SK-N-SH (cell line): ENCODE measurements around the gene TMOD2. TPM values are rescaled to one million over a fixed set of nuclear protein-coding genes. Genes with fewer than 3 reads are reported as not detected.

Experiments used
- CTCF ChIA-PET: fragments of 300-600, 350-600 bp; formaldehyde crosslinking; extraction: SDS; loops from one replicate; lab custom pipeline; 2021; lab: Yijun Ruan, JAX
- POLR2A ChIA-PET: fragments of 350-600 bp; sonication (Branson Sonifier 250); formaldehyde crosslinking; extraction: SDS; loops from one replicate; lab custom pipeline; 2020; ENCODE audit warnings: antibody characterized with exemption, inconsistent platforms; lab: Yijun Ruan, JAX
- DNase-seq: peaks from one replicate; pipeline ENCODE4 v3.0.0; 2012
- H2AFZ ChIP-seq: fragments of 200-600 bp; sonication (generic); 2 replicates; pipeline ENCODE4 v1.8.1; 2016; ENCODE audit warnings: antibody characterized with exemption, mild to moderate bottlenecking, low read depth
- H3F3A ChIP-seq: fragments of 200-600 bp; sonication (generic); replicated peaks from 2 replicates; pipeline ENCODE3; 2016; ENCODE audit warnings: antibody characterized with exemption, mild to moderate bottlenecking; ENCODE audit not compliant: insufficient read depth
- H3K27ac ChIP-seq, 2 experiments: fragments of 200-500 bp in 1 of 2; fragments of 200-600 bp in 1 of 2; sonication (Bioruptor generic) in 1 of 2; sonication (generic), shearing (Covaris generic) in 1 of 2; 2 replicates each; pipeline versions ENCODE4 v1.5.1 to v1.6.1; 2014 to 2016; ENCODE audit warnings: low read depth in 2 of 2, inconsistent platforms in 1 of 2, low read length in 1 of 2, mild to moderate bottlenecking in 1 of 2, mixed read lengths in 1 of 2
- H3K27me3 ChIP-seq: fragments of 200-600 bp; sonication (generic), shearing (Covaris generic); 2 replicates; pipeline ENCODE4 v1.6.1; 2016; ENCODE audit warnings: mixed run types; ENCODE audit not compliant: insufficient read depth
- H3K36me3 ChIP-seq, 2 experiments: fragments of 200-500 bp in 1 of 2; fragments of 200-600 bp in 1 of 2; sonication (Bioruptor generic) in 1 of 2; sonication (generic) in 1 of 2; replicated peaks in 1 of 2; 2 replicates each; pipeline versions ENCODE3 to v1.5.1; 2014 to 2016; ENCODE audit warnings: low read length in 1 of 2, mild to moderate bottlenecking in 1 of 2; ENCODE audit not compliant: insufficient read depth in 2 of 2, control insufficient read depth in 1 of 2
- H3K4me1 ChIP-seq, 2 experiments: fragments of 200-500 bp in 1 of 2; fragments of 200-600 bp in 1 of 2; sonication (Bioruptor generic) in 1 of 2; sonication (generic), shearing (Covaris generic) in 1 of 2; 2 replicates each; pipeline versions ENCODE4 v1.5.1 to v1.6.1; 2014 to 2016; ENCODE audit warnings: low read depth in 1 of 2, low read length in 1 of 2, mixed run types in 1 of 2; ENCODE audit not compliant: insufficient read depth in 2 of 2, control insufficient read depth in 1 of 2
- H3K4me2 ChIP-seq: fragments of 200-600 bp; sonication (generic), shearing (Covaris generic); 2 replicates; pipeline ENCODE4 v1.6.1; 2017; ENCODE audit warnings: mixed run types
- H3K4me3 ChIP-seq, 2 experiments: fragments of 200-500 bp in 1 of 2; fragments of 200-600 bp in 1 of 2; sonication (Bioruptor generic) in 1 of 2; sonication (generic), shearing (Covaris generic) in 1 of 2; 2 replicates each; pipeline versions ENCODE4 v1.5.1 to v1.8.1; 2014 to 2016; ENCODE audit warnings: low read depth in 2 of 2, inconsistent platforms in 1 of 2, low read length in 1 of 2, mild to moderate bottlenecking in 1 of 2, mixed read lengths in 1 of 2, moderate library complexity in 1 of 2
- H3K79me2 ChIP-seq: fragments of 200-600 bp; sonication (generic); 2 replicates; pipeline ENCODE4 v1.8.1; 2017; ENCODE audit warnings: mild to moderate bottlenecking; ENCODE audit not compliant: insufficient read depth
- H3K9ac ChIP-seq: fragments of 200-600 bp; sonication (generic); 2 replicates; pipeline ENCODE4 v1.6.1; 2017; ENCODE audit warnings: mixed run types
- H3K9me2 ChIP-seq: fragments of 200-600 bp; sonication (generic); 2 replicates; pipeline ENCODE4 v1.6.1; 2017; ENCODE audit warnings: mixed run types
- H3K9me3 ChIP-seq: fragments of 200-600 bp; sonication (generic); 2 replicates; pipeline ENCODE4 v1.6.1; 2017; ENCODE audit warnings: mixed run types, mild to moderate bottlenecking, moderate library complexity
- H4K20me1 ChIP-seq: fragments of 200-600 bp; sonication (generic); 2 replicates; pipeline ENCODE4 v1.6.1; 2017; ENCODE audit warnings: mild to moderate bottlenecking, mixed run types; ENCODE audit not compliant: insufficient read depth
- CTCF ChIP-seq: fragments of 200-600 bp; sonication (generic); IDR thresholded peaks from 2 replicates; pipeline ENCODE4 v1.6.1; 2017; ENCODE audit warnings: antibody characterized with exemption, mild to moderate bottlenecking, moderate library complexity
- ELF1 ChIP-seq: IDR thresholded peaks from 2 replicates; pipeline ENCODE4 v1.4.0; 2012
- EP300 ChIP-seq, 2 experiments: IDR thresholded peaks; 2 replicates each; pipeline versions ENCODE4 v1.4.0 to v1.6.1; 2012; ENCODE audit warnings: borderline replicate concordance in 1 of 2, low read depth in 1 of 2, low read length in 1 of 2
- EZH2phosphoT487 ChIP-seq: fragments of 200-600 bp; sonication (generic); IDR thresholded peaks from 2 replicates; pipeline ENCODE4 v1.6.1; 2017; ENCODE audit warnings: low read depth, mixed run types, mild to moderate bottlenecking, antibody characterized with exemption, moderate library complexity, borderline replicate concordance
- FOXJ3 ChIP-seq: sonication (generic); formaldehyde crosslinking; IDR thresholded peaks from 2 replicates; pipeline ENCODE4 v1.5.1; 2020; ENCODE audit warnings: mild to moderate bottlenecking, missing genetic modification reagents
- GABPA ChIP-seq: IDR thresholded peaks from 2 replicates; pipeline ENCODE4 v1.4.0; 2012; ENCODE audit warnings: low read depth, mild to moderate bottlenecking
- GATA2 ChIP-seq: sonication (generic); formaldehyde crosslinking; IDR thresholded peaks from 2 replicates; pipeline ENCODE4 v1.5.0; 2020; ENCODE audit warnings: mild to moderate bottlenecking, missing genetic modification reagents
- IRF3 ChIP-seq: fragments of 150-350 bp; IDR thresholded peaks from 2 replicates; pipeline ENCODE4 v1.6.1; 2016; ENCODE audit warnings: mild to moderate bottlenecking, low read depth, low read length
- JUND ChIP-seq: IDR thresholded peaks from 2 replicates; pipeline ENCODE4 v1.4.0; 2012
- MAX ChIP-seq: IDR thresholded peaks from 2 replicates; pipeline ENCODE4 v1.4.0; 2012; ENCODE audit warnings: low read depth
- MXI1 ChIP-seq: IDR thresholded peaks from 2 replicates; pipeline ENCODE4 v1.6.1; 2012; ENCODE audit warnings: mild to moderate bottlenecking, low read depth, low read length, improper control_type of control experiment
- NFIC ChIP-seq: IDR thresholded peaks from 2 replicates; pipeline ENCODE4 v1.4.0; 2012; ENCODE audit warnings: borderline replicate concordance
- PBX3 ChIP-seq: IDR thresholded peaks from 2 replicates; pipeline ENCODE4; 2012
- POLR2AphosphoS5 ChIP-seq: IDR thresholded peaks from 2 replicates; pipeline ENCODE4 v1.6.1; 2012; ENCODE audit warnings: low read depth, low read length
- RFX5 ChIP-seq: IDR thresholded peaks from 2 replicates; pipeline ENCODE4 v1.6.1; 2012; ENCODE audit warnings: mild to moderate bottlenecking, improper control_type of control experiment, low read length
- SIN3A ChIP-seq: IDR thresholded peaks from 2 replicates; pipeline ENCODE4 v1.6.1; 2012; ENCODE audit warnings: low read depth, mild to moderate bottlenecking, low read length, moderate library complexity, borderline replicate concordance
- TAF1 ChIP-seq: IDR thresholded peaks from 2 replicates; pipeline ENCODE4 v1.6.1; 2012; ENCODE audit warnings: low read depth, mild to moderate bottlenecking, low read length, moderate library complexity, borderline replicate concordance
- USF2 ChIP-seq: fragments of 150-350 bp; IDR thresholded peaks from 2 replicates; pipeline ENCODE4 v1.6.1; 2017; ENCODE audit warnings: antibody characterized with exemption, low read length, low read depth, borderline replicate concordance
- YY1 ChIP-seq: IDR thresholded peaks from 2 replicates; pipeline ENCODE4 v1.4.0; 2012; ENCODE audit warnings: low read depth, mild to moderate bottlenecking
- ZBTB33 ChIP-seq: IDR thresholded peaks from 2 replicates; pipeline ENCODE4 v1.4.0; 2012; ENCODE audit warnings: low read depth, borderline replicate concordance
- WGBS: methylation state at CpG from one replicate; pipeline ENCODE4 v1.1.6; 2017; ENCODE audit warnings: low lambda C conversion rate; 5-methylcytosine and 5-hydroxymethylcytosine counted together
- polyA plus RNA-seq, 3 experiments: library from polyadenylated mRNA; depleted of rRNA; stranded (reverse); fragments of >200 nt; gene quantifications; 2 replicates each; pipeline ENCODE4 v1.2.3, GENCODE V29; 2012

Gene TMOD2
- polyA plus RNA-seq, 1 of the 3 experiments (the other 2 are of a cell fraction) = 2.7 TPM

GRCh38 chr15:51756482-51756881 lies 5.1 kb downstream of the TMOD2 start:
- H3K27me3 ChIP-seq = no peaks in the 10 kb centered on the region
- H3K4me1 ChIP-seq = peaks cover 15 to 21% of the 10 kb centered on the region in 2 experiments
- H3K36me3 ChIP-seq = no peaks in the 10 kb centered on the region
- TF ChIP-seq EZH2phosphoT487 = no peak
- no peak for TF ChIP-seq RFX5
- no peak for TF ChIP-seq ELF1
- no peak for TF ChIP-seq POLR2AphosphoS5
- TF ChIP-seq NFIC = no peak
- TF ChIP-seq TAF1 = no peak
- TF ChIP-seq MXI1 = no peak
- TF ChIP-seq ZBTB33 = no peak
- TF ChIP-seq PBX3 = no peak
- no peak for TF ChIP-seq GATA2 (CRISPR knock-in tag)
- no peak for TF ChIP-seq CTCF
- no peak for TF ChIP-seq USF2
- TF ChIP-seq IRF3 = no peak
- no peak for TF ChIP-seq SIN3A
- no peak for TF ChIP-seq EP300 (IDR thresholded peaks at IDR 0.05; ENCODE audit: borderline replicate concordance in 1 of 2, low read depth in 1 of 2, low read length in 1 of 2)
- no peak for TF ChIP-seq FOXJ3 (CRISPR knock-in tag)
- TF ChIP-seq MAX = no peak
- no peak for TF ChIP-seq JUND
- no peak for TF ChIP-seq YY1
- no peak for TF ChIP-seq GABPA
- DNase-seq = no peak
- WGBS = 92% methylated on average over 4 of the region's 4 CpGs
- H3K79me2 ChIP-seq = peaks cover 27% of the 10 kb centered on the region; the same call in 1 of the 2 replicates
- H3F3A ChIP-seq = peaks cover 21% of the 10 kb centered on the region
- no peaks in the 10 kb centered on the region for H3K9me2 ChIP-seq
- POLR2A ChIA-PET = interaction anchor here (1.5 kb wide), 1 partner anchor 19 kb away, joined by 4 read pairs; the partner anchor contains the start of gene LYSMD2
- H4K20me1 ChIP-seq = peaks cover 5% of the 10 kb centered on the region; the same call in 1 of the 2 replicates
- no peak overlapping the region for H3K4me3 ChIP-seq
- no peak overlapping the region for H3K4me2 ChIP-seq
- CTCF ChIA-PET = interaction anchor here (0.6 to 5.4 kb wide), 7 partner anchors 9 to 378 kb away, joined by 3 to 51 read pairs (median 5); partner anchors contain the start of gene LYSMD2
- no peak overlapping the region for H3K9ac ChIP-seq
- no peaks in the 10 kb centered on the region for H3K9me3 ChIP-seq
- H2AFZ ChIP-seq = no peak overlapping the region
- H3K27ac ChIP-seq = no peak overlapping the region
